HG03103 (cell line): ENCODE results near the gene CEACAM4.
"Not testable (repeated sequence)": the region's sequence is repeated elsewhere in the genome, so short reads cannot be mapped to it uniquely, and the experiment has no call there.

Experiments used
- ATAC-seq: cut with Tn5 transposase; IDR thresholded peaks from one replicate; pipeline ENCODE4 v1.9.1; 2021; ENCODE audit warnings: low read depth; ENCODE audit not compliant: unreplicated experiment

Gene CEACAM4

GRCh38 chr19:41626877-41627276 lies at the start of gene CEACAM4:
Gene CEACAM4, minus strand, starts transcription at chr19:41627074. Its CDS starts 111 bp downstream, at chr19:41626963.
- ATAC-seq = no peak

GRCh38 chr19:41671486-41671885 lies 44.6 kb upstream of the CEACAM4 start:
- no peak for ATAC-seq

GRCh38 chr19:41670755-41671154 lies 43.9 kb upstream of the CEACAM4 start:
- no peak for ATAC-seq

GRCh38 chr19:41668315-41668714 lies 41.4 kb upstream of the CEACAM4 start:
- ATAC-seq = no peak

- no peak for ATAC-seq
These were observed 39.2 kb upstream of the CEACAM4 start for GRCh38 chr19:41666075-41666474.

- no peak for ATAC-seq
These were observed 30.3 kb upstream of the CEACAM4 start for GRCh38 chr19:41657157-41657556.

- ATAC-seq = not testable (repeated sequence)
These were observed 29.9 kb upstream of the CEACAM4 start for GRCh38 chr19:41656756-41657155.

- ATAC-seq = no peak
These were observed 25.4 kb upstream of the CEACAM4 start for GRCh38 chr19:41652250-41652649.

GRCh38 chr19:41649827-41650226 lies 23.0 kb upstream of the CEACAM4 start:
- no peak for ATAC-seq

GRCh38 chr19:41646589-41647204 lies 19.8 kb upstream of the CEACAM4 start:
- ATAC-seq = no peak

- ATAC-seq = no peak
These were observed 15.1 kb upstream of the CEACAM4 start for GRCh38 chr19:41641879-41642485.

- ATAC-seq = no peak
These were observed 11.8 kb upstream of the CEACAM4 start for GRCh38 chr19:41638641-41639081.

- no peak for ATAC-seq
These were observed 10.6 kb upstream of the CEACAM4 start for GRCh38 chr19:41637484-41637883.

GRCh38 chr19:41627966-41628675 lies 1.2 kb upstream of the CEACAM4 start:
- no peak for ATAC-seq

GRCh38 chr19:41626278-41626677 lies 596 bp downstream of the CEACAM4 start:
- no peak for ATAC-seq

GRCh38 chr19:41624937-41625336 lies 1.9 kb downstream of the CEACAM4 start:
- ATAC-seq = no peak

GRCh38 chr19:41624515-41624914 lies 2.4 kb downstream of the CEACAM4 start:
- ATAC-seq = no peak

- no peak for ATAC-seq
These were observed 3.5 kb downstream of the CEACAM4 start for GRCh38 chr19:41623360-41623759.

GRCh38 chr19:41621654-41622053 lies 5.2 kb downstream of the CEACAM4 start:
- ATAC-seq = no peak

GRCh38 chr19:41621226-41621625 lies 5.6 kb downstream of the CEACAM4 start:
- no peak for ATAC-seq

GRCh38 chr19:41620171-41620570 lies 6.7 kb downstream of the CEACAM4 start:
- no peak for ATAC-seq
